Mammary epithelial cell (primary cell): Measurements from ENCODE around the gene TBC1D22B.

Experiments
- EZH2 ChIP-seq: IDR thresholded peaks from 2 replicates; pipeline ENCODE4 v1.6.1; 2012; ENCODE audit warnings: low read length, inconsistent platforms, borderline replicate concordance
- TF ChIP-seq, protein P1 (sequence below), 2 donors: IDR thresholded peaks in 1 of 2; conservative IDR thresholded peaks in 1 of 2; 2 replicates each; pipeline ENCODE4 v1.5.1; 2011 to 2012; ENCODE audit warnings: inconsistent platforms in 2 of 2, low read length in 2 of 2, mild to moderate bottlenecking in 2 of 2, control low read depth in 1 of 2, low read depth in 1 of 2; ENCODE audit not compliant: insufficient read depth in 1 of 2; ENCODE audit errors: extremely low read depth in 1 of 2

DNA sequence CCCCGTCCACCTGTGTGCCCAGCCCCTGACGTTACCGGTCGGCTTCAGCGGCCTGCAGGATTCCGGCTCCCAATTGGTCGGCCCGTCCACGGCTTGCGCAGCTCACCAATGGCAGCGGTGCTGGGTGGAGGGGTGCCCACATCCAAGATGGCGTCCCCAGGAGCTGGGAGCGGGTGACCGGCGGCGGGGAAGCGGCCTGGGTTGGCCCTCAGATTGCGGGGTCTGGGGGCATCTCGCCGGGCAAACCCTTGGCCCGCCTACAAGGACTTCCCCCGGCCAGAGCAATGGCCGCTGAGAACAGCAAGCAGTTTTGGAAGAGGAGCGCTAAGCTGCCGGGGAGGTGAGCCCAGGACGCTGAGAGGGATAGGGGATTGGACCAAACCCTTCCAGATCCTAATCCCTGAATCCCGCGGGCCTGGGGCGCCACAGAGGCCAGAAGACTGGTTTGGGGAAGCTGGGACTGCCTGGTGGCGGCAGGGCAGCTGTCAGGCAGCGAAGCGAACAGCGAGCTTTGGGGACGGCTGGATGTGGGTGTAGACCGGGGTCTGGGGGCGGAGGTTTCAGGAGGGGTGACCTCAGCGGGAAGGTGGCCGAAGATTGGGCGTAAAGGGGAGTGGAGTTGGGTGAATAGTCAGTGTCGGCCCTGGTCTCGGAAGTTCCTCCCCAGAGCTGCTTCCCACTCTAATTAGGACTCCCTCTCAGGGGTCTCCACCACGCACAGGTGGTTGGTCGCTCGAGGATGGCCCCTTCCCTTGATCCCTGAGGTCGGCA, at the start of gene TBC1D22B, which contains the start of gene TMEM217:
- TF ChIP-seq, protein P1, sequence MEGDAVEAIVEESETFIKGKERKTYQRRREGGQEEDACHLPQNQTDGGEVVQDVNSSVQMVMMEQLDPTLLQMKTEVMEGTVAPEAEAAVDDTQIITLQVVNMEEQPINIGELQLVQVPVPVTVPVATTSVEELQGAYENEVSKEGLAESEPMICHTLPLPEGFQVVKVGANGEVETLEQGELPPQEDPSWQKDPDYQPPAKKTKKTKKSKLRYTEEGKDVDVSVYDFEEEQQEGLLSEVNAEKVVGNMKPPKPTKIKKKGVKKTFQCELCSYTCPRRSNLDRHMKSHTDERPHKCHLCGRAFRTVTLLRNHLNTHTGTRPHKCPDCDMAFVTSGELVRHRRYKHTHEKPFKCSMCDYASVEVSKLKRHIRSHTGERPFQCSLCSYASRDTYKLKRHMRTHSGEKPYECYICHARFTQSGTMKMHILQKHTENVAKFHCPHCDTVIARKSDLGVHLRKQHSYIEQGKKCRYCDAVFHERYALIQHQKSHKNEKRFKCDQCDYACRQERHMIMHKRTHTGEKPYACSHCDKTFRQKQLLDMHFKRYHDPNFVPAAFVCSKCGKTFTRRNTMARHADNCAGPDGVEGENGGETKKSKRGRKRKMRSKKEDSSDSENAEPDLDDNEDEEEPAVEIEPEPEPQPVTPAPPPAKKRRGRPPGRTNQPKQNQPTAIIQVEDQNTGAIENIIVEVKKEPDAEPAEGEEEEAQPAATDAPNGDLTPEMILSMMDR (conservative IDR thresholded peaks at IDR 0.05 in 1 of 2, IDR thresholded peaks at IDR 0.05 in 1 of 2; ENCODE audit: extremely low read depth in 1 of 2, insufficient read depth in 1 of 2, low read depth in 1 of 2, low read length in 2 of 2), result no peak
- TF ChIP-seq EZH2, result no peak
